Activated naive CD8-positive, alpha-beta T cell treated with anti-CD3 and anti-CD28 coated beads, Interleukin-2, amount 50 U/mL, for 16 hours (primary cell): ENCODE measurements around the gene AMN.

Experiments used
- DNase-seq: peaks from one replicate; pipeline ENCODE4 v3.0.0-alpha.2; 2020; ENCODE audit warnings: low read depth, low spot score

Gene AMN

GRCh38 chr14:102898776-102899515, 23.5 kb upstream of the AMN start:
- no peak for DNase-seq

- no peak for DNase-seq
These were observed 23.0 kb upstream of the AMN start for GRCh38 chr14:102899516-102899900.

GRCh38 chr14:102900631-102901571, 21.6 kb upstream of the AMN start:
- no peak for DNase-seq

- DNase-seq: no peak
These were observed 20.8 kb upstream of the AMN start for GRCh38 chr14:102901633-102902032.

GRCh38 chr14:102902086-102902485, 20.4 kb upstream of the AMN start:
- no peak for DNase-seq

GRCh38 chr14:102902523-102903247, 19.8 kb upstream of the AMN start:
- no peak for DNase-seq

- DNase-seq: no peak
These were observed 19.1 kb upstream of the AMN start for GRCh38 chr14:102903248-102903888.

GRCh38 chr14:102903889-102904512, 18.5 kb upstream of the AMN start:
- DNase-seq: no peak

- DNase-seq: no peak
These were observed 17.1 kb upstream of the AMN start for GRCh38 chr14:102905116-102906108.

GRCh38 chr14:102906616-102907302, 15.7 kb upstream of the AMN start:
- no peak for DNase-seq

- DNase-seq: no peak
These were observed 15.1 kb upstream of the AMN start for GRCh38 chr14:102907303-102907844.

GRCh38 chr14:102907980-102908730, 14.3 kb upstream of the AMN start:
- DNase-seq: no peak

- no peak for DNase-seq
These were observed 13.6 kb upstream of the AMN start for GRCh38 chr14:102908766-102909455.

- DNase-seq: no peak
These were observed 13.0 kb upstream of the AMN start for GRCh38 chr14:102909462-102909861.

GRCh38 chr14:102909911-102910310, 12.6 kb upstream of the AMN start:
- no peak for DNase-seq

- DNase-seq: no peak
These were observed 12.0 kb upstream of the AMN start for GRCh38 chr14:102910442-102910841.

- DNase-seq: no peak
These were observed 10.9 kb upstream of the AMN start for GRCh38 chr14:102911541-102911951.
